GM18520 (cell line): ENCODE data around the gene FOXE1.

Source experiments
- ATAC-seq: cut with Tn5 transposase; IDR thresholded peaks from one replicate; pipeline ENCODE4 v1.9.1; 2021; ENCODE audit not compliant: unreplicated experiment

Gene FOXE1

GRCh38 chr9:97853056-97853843 lies at the start of gene FOXE1:
Gene FOXE1 (plus strand): TSS chr9:97853226. CDS start chr9:97853915, 689 bp downstream.
- ATAC-seq, result no peak

GRCh38 chr9:97804059-97804365 lies 49.0 kb upstream of the FOXE1 start:
- ATAC-seq, result no peak

GRCh38 chr9:97806721-97807120 lies 46.3 kb upstream of the FOXE1 start:
- ATAC-seq, result no peak

GRCh38 chr9:97807681-97808080 lies 45.3 kb upstream of the FOXE1 start:
- no peak for ATAC-seq

- no peak for ATAC-seq
Measured at GRCh38 chr9:97808415-97808814, 44.6 kb upstream of the FOXE1 start.

GRCh38 chr9:97808972-97809371 lies 44.1 kb upstream of the FOXE1 start:
- no peak for ATAC-seq

GRCh38 chr9:97809666-97810344 lies 43.2 kb upstream of the FOXE1 start:
- no peak for ATAC-seq

- no peak for ATAC-seq
Measured at GRCh38 chr9:97811533-97812246, 41.3 kb upstream of the FOXE1 start.

- no peak for ATAC-seq
Measured at GRCh38 chr9:97812247-97812543, 40.8 kb upstream of the FOXE1 start.

- ATAC-seq, result no peak
Measured at GRCh38 chr9:97813072-97813471, 40.0 kb upstream of the FOXE1 start.

- no peak for ATAC-seq
Measured at GRCh38 chr9:97819735-97820134, 33.3 kb upstream of the FOXE1 start.

- no peak for ATAC-seq
Measured at GRCh38 chr9:97820373-97820772, 32.7 kb upstream of the FOXE1 start.

GRCh38 chr9:97830884-97831829 lies 21.9 kb upstream of the FOXE1 start:
- ATAC-seq, result no peak

- no peak for ATAC-seq
Measured at GRCh38 chr9:97831843-97832636, 21.0 kb upstream of the FOXE1 start.

GRCh38 chr9:97840521-97840920 lies 12.5 kb upstream of the FOXE1 start:
- no peak for ATAC-seq

- ATAC-seq, result no peak
Measured at GRCh38 chr9:97842960-97843359, 10.1 kb upstream of the FOXE1 start.

- no peak for ATAC-seq
Measured at GRCh38 chr9:97845130-97845529, 7.9 kb upstream of the FOXE1 start.

GRCh38 chr9:97845763-97846162 lies 7.3 kb upstream of the FOXE1 start:
- ATAC-seq, result no peak

- no peak for ATAC-seq
Measured at GRCh38 chr9:97846347-97846746, 6.7 kb upstream of the FOXE1 start.

GRCh38 chr9:97847474-97848214 lies 5.4 kb upstream of the FOXE1 start:
- ATAC-seq, result no peak
